Ovary (tissue), 3 donors: ENCODE measurements around the gene POU5F2.

ENCODE experiments used
- EP300 ChIP-seq: sonication (generic); formaldehyde crosslinking; IDR thresholded peaks from one replicate; pipeline ENCODE4 v1.6.1; 2017; ENCODE audit warnings: antibody characterized with exemption
- POLR2A ChIP-seq: fragments of 450-650 bp; IDR thresholded peaks from one replicate; pipeline ENCODE4 v1.6.1; 2017; ENCODE audit warnings: antibody characterized with exemption, mild to moderate bottlenecking, moderate library complexity
- TF ChIP-seq, protein P1 (sequence below), 3 donors: fragments of 450-650 bp in 2 of 3; fragments of 200-600 bp in 1 of 3; IDR thresholded peaks; one replicate each; pipeline versions ENCODE4 v1.5.1 to v1.8.0; 2016 to 2022; ENCODE audit warnings: antibody characterized with exemption in 3 of 3, mild to moderate bottlenecking in 1 of 3
- donor health status: DM: no; HTN: no; CAD: no.

DNA sequence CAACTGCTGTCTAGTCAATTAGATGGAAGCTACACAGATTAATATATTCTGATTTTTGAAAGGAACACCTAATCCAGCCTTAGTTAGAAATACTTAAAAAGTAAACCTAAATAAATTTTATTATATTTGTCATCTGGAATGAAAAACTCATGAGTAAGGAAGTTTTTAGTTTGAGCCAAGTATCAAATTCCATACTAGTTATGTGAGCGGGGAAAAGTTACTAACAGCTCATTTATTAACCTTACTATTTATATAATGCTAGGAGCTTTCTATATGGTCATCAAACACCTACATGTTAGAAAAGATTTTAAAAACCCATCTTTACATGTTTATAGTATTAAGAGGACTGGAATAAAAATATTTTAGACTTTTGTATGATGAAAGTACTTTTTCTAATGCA, 41.6 kb upstream of the POU5F2 start:
- TF ChIP-seq, protein P1, sequence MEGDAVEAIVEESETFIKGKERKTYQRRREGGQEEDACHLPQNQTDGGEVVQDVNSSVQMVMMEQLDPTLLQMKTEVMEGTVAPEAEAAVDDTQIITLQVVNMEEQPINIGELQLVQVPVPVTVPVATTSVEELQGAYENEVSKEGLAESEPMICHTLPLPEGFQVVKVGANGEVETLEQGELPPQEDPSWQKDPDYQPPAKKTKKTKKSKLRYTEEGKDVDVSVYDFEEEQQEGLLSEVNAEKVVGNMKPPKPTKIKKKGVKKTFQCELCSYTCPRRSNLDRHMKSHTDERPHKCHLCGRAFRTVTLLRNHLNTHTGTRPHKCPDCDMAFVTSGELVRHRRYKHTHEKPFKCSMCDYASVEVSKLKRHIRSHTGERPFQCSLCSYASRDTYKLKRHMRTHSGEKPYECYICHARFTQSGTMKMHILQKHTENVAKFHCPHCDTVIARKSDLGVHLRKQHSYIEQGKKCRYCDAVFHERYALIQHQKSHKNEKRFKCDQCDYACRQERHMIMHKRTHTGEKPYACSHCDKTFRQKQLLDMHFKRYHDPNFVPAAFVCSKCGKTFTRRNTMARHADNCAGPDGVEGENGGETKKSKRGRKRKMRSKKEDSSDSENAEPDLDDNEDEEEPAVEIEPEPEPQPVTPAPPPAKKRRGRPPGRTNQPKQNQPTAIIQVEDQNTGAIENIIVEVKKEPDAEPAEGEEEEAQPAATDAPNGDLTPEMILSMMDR (IDR thresholded peaks at IDR 0.05), result no peak
- TF ChIP-seq POLR2A (no peak), EP300 (no peak)
